ENCODE measurements around the gene FOXO3.
"Not testable (repeated sequence)": the region's sequence is repeated elsewhere in the genome, so short reads cannot be mapped to it uniquely, and the experiment has no call there.

The FOXO3 gene

GRCh38 chr6:108560463-108561308 lies at the start of gene FOXO3:
Gene FOXO3 (plus strand): TSS chr6:108560917. CDS start chr6:108561209, 292 bp downstream.
- peak; percentile 17 to 62 for DNase-seq (ENCODE audit: low read depth in 1 of 2, low spot score in 1 of 2)

DNA sequence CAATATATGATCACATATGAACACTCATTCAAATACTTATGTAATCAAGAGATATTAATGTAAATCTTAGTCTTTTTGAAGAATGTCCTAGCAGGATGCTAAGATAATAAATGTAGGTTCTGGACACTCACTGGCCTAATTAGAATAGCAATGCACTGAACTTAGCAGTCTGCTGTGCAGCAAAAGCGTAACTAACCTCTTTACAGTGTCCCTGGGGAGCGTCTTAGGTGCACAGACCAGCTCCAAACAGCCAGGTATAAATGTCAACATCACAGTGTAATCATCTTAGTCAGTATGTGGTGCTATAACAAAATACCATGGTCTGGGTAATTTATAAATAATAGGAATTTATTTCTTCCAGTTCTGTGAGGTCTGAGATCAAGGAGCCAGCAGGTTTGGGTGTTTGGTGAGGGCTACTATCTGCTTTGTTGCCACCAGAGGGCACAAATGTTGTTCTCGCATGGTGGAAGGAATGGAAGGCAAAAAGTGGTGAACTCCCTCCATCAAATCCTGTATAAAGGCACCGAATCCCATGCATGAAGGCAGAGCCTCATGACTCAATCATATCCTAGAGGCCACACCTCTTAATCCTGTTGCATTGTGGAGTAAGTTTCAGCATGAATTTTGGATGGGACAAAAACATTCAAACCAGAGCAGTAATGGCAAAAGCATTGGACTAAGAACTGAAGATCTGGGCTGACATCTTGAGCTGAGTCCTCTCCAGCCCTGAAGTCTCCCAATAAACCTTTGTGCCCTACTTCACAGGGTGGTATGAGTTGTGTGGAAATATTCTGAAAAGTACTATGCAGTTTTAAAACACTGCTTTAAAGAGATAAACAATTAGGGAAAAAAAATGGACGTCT lies 41.8 kb upstream of the FOXO3 start:
- no peak for DNase-seq (ENCODE audit: low read depth in 1 of 2, low spot score in 1 of 2)

DNA sequence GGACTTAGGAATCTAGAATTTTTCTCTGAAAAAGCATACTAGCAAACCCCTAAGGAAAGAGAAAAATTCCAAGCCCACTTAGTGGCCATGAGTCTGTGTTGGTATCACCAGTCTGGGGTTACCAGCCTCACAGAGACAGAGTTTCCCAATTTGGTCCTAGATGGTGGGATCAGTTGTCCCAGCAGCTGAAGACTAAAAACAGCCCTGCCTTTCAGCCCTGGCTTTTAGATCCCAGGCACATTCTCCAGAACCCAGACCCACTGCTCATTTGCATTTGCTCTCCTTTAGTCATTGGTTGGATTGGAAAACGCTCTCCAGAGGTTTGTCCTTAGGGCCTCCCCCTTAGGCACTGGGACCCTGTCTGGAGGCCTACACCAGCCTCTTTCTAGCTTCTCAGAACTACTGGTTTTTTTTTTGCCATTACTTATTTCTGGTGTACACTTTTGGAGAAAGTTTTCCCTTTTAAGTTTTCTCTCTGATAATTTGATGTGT lies 39.1 kb upstream of the FOXO3 start:
- no peak for DNase-seq (ENCODE audit: low read depth in 1 of 2, low spot score in 1 of 2)

- no peak for DNase-seq (ENCODE audit: low read depth in 1 of 2, low spot score in 1 of 2)
Observed at GRCh38 chr6:108523697-108524096, 37.0 kb upstream of the FOXO3 start.

- no peak for DNase-seq (ENCODE audit: low read depth in 1 of 2, low spot score in 1 of 2)
Observed at GRCh38 chr6:108524528-108525248, 36.0 kb upstream of the FOXO3 start.

DNA sequence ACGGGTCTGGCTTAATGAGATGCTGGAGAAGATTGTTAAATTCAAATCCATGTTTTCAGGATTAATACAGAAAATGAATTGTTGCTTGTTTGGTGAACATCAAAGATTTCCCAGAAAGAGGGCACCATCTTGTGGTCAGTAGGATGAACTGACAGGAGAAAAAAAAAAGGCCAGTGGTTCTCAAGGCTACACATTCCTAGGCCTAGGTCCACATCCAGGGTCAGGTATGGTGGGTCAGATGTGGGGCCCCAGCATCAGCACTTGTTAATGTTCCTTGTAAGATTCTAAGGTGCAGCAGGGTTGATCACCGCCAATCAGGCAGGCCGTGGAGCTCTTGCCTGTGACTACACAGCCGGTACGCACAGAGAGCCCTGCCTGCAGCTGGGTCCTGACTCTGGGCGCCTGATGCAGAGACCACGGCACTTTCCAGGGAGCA lies 34.0 kb upstream of the FOXO3 start:
- no peak for DNase-seq (ENCODE audit: low read depth in 1 of 2, low spot score in 1 of 2)

GRCh38 chr6:108528878-108529277 lies 31.8 kb upstream of the FOXO3 start:
- DNase-seq (ENCODE audit: low read depth in 1 of 2, low spot score in 1 of 2) = no peak

- DNase-seq (ENCODE audit: low read depth in 1 of 2, low spot score in 1 of 2) = no peak
Observed at GRCh38 chr6:108531332-108531731, 29.4 kb upstream of the FOXO3 start.

- DNase-seq (ENCODE audit: low read depth in 1 of 2, low spot score in 1 of 2) = no peak
Observed at GRCh38 chr6:108535114-108535742, 25.5 kb upstream of the FOXO3 start.

- DNase-seq (ENCODE audit: low read depth in 1 of 2, low spot score in 1 of 2) = not testable (repeated sequence)
Observed at GRCh38 chr6:108535920-108536535, 24.7 kb upstream of the FOXO3 start.

GRCh38 chr6:108541843-108542759 lies 18.6 kb upstream of the FOXO3 start:
- DNase-seq (ENCODE audit: low read depth in 1 of 2, low spot score in 1 of 2) = peak; percentile 32 to 42

GRCh38 chr6:108543175-108543940 lies 17.4 kb upstream of the FOXO3 start:
- no peak for DNase-seq (ENCODE audit: low read depth in 1 of 2, low spot score in 1 of 2)

GRCh38 chr6:108544606-108545005 lies 16.1 kb upstream of the FOXO3 start:
- no peak for DNase-seq (ENCODE audit: low read depth in 1 of 2, low spot score in 1 of 2)

- DNase-seq (ENCODE audit: low read depth in 1 of 2, low spot score in 1 of 2) = no peak
Observed at GRCh38 chr6:108546079-108547049, 14.4 kb upstream of the FOXO3 start.

- DNase-seq (ENCODE audit: low read depth in 1 of 2, low spot score in 1 of 2) = no peak
Observed at GRCh38 chr6:108549241-108549640, 11.5 kb upstream of the FOXO3 start.

DNA sequence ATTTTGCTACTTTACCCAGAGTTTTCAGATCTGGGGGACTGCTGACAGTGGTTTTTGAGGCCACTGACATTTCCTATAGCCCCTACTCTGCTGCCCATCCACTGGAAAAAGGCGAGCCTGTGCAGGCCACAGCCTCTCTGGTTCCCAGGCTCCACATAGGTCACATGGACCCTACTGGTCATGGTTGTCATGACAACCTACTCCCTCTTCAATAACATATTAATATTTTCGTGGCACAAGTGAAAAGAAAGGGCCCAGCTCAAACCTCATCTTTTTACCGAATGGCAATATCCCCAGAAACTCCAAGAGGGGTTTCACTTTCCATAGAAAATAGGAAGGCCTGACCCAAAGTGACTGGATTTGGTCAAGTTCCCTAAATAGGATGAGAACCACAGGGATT lies 11.0 kb upstream of the FOXO3 start:
- DNase-seq (ENCODE audit: low read depth in 1 of 2, low spot score in 1 of 2) = no peak

GRCh38 chr6:108550256-108550655 lies 10.5 kb upstream of the FOXO3 start:
- no peak for DNase-seq (ENCODE audit: low read depth in 1 of 2, low spot score in 1 of 2)
